SKM-1 (cell line): ENCODE results near the gene KCNA1.

ENCODE experiments used
- DNase-seq: peaks from one replicate; lab custom pipeline; 2025; ENCODE audit not compliant: unreplicated experiment; lab: John Stamatoyannopoulos, UW

The KCNA1 gene

GRCh38 chr12:4958697-4959375 is 49.1 kb downstream of the KCNA1 start:
- no peak for DNase-seq

DNA sequence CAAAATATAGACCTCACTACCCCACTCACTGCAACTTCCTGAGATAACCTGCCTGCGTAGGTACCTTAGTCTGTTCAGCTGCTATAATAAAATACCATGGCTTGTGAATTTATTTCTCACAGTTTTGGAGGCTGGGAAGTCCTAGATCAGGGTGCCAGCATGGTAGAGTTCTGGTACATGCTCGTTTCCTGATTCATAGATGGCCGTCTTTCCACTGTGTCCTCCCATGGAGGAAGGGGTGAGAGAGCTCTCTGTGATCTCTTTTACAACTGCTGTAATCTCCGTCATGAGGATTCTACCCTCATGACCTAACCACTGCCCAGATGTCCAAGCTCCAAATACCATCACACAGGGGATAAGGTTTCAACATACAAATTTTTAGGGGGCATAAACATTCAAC is 49.7 kb downstream of the KCNA1 start:
- no peak for DNase-seq

DNA sequence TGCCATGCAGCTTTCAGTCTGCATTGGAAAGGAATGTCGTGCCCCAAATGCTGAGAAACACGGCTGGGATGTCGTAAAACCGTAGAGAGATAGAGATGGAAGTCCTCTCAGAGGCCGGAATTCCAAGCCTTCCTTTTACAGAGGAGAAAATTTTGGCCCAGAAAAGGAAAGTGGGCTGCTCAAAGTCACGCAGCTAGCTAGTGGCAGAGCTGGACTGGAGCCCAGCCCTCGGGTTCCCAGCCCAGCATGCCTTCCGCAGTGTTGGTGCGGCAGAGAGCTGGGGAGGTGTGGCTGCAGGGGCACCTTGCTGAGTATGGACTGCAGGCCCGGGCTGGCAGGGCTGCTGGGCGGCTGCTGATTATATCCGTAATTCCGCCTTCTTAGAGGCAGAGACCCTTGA is 50.3 kb downstream of the KCNA1 start:
- DNase-seq: no peak

DNA sequence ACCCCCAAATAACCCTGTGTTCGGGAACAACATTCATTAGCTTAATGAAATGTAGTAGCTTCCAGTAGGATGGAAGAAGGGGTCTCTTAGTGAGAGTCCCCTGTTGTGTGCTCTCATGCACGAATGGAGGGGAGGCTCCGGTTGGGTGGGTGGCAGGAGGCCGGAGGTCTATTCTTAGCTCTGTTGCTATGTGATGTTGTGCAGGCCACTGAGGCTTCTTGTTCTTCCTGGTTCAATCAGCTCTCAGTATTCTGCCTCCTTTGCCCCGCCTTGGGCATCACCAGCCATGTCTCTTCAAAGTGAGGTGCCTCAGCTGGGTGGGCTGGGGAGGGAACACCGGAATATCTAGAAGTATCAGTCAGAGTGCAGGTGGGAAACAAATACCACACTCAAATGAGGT is 50.8 kb downstream of the KCNA1 start:
- no peak for DNase-seq

GRCh38 chr12:4961311-4961710 is 51.6 kb downstream of the KCNA1 start:
- no peak for DNase-seq

- DNase-seq: no peak
These were observed 53.1 kb downstream of the KCNA1 start for GRCh38 chr12:4962539-4963486.
